Mucosa of rectum (tissue), 2 donors: ENCODE measurements around the gene FAM217A.

ENCODE experiments used
- H3K27ac ChIP-seq, 2 donors: one replicate each; pipeline ENCODE4 v1.7.0; 2013; ENCODE audit warnings: inconsistent platforms in 2 of 2, low read depth in 2 of 2, low read length in 2 of 2
- H3K27me3 ChIP-seq, 2 donors: one replicate each; pipeline ENCODE4 v1.7.0; 2013; ENCODE audit warnings: low read length in 2 of 2; ENCODE audit not compliant: control insufficient read depth in 2 of 2, insufficient read depth in 2 of 2
- H3K36me3 ChIP-seq, 2 donors: one replicate each; pipeline ENCODE4 v1.7.0; 2013; ENCODE audit warnings: low read length in 2 of 2; ENCODE audit not compliant: control insufficient read depth in 2 of 2, insufficient read depth in 2 of 2
- H3K4me1 ChIP-seq, 2 donors: one replicate each; pipeline ENCODE4 v1.7.0; 2013; ENCODE audit warnings: low read length in 2 of 2, mild to moderate bottlenecking in 1 of 2; ENCODE audit not compliant: control insufficient read depth in 2 of 2, insufficient read depth in 2 of 2
- H3K4me3 ChIP-seq, 2 donors: one replicate each; pipeline ENCODE4 v1.7.0; 2013; ENCODE audit warnings: low read length in 2 of 2
- H3K9ac ChIP-seq, 2 donors: one replicate each; pipeline ENCODE4 v1.7.0; 2013; ENCODE audit warnings: low read length in 2 of 2, low read depth in 1 of 2, mild to moderate bottlenecking in 1 of 2
- H3K9me3 ChIP-seq, 2 donors: one replicate each; pipeline ENCODE4 v1.7.0; 2013; ENCODE audit warnings: low read length in 2 of 2; ENCODE audit not compliant: control insufficient read depth in 2 of 2
- donor health status: healthy.
- donor health status: Normal muscosa, but diverticular disease.

FAM217A gene

DNA sequence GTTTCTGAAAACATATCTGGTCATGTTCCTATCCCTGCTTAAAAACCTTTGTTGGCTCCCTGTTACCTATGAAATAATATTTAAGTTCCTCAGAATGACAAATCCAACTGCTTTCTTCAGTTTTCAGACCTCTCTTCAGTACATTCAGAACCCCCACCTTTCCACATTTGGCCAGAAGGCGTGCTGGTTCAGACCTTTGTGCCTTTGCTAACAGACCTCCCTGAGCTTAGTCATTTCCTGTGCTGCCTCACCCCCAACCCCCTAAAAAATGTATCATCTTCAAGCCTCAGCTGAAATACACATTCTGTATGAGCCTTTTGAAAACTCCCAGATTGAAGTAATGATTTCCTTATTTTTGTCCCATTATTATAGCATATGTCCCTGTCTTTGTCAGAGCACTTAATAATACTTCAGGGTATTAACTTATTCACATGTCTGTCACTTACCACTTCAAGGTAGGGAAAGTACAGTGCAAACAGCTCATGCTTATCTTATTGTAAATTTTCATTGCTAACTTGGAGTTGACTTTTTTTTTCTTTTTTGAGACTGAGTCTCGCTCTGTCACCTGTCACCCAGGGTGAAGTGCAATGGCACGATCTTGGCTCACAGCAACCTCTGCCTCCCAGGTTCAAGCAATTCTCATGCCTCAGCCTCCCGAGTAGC lies 19.7 kb downstream of the FAM217A start:
- peaks cover 63 to 67% of the 10 kb centered on the region in 2 donors for H3K36me3 ChIP-seq
- H3K9me3 ChIP-seq, result no peaks in the 10 kb centered on the region
- H3K9ac ChIP-seq, result no peak overlapping the region
- no peak overlapping the region for H3K4me3 ChIP-seq
- peaks cover 0 to 2% of the 10 kb centered on the region in 2 donors for H3K4me1 ChIP-seq
- H3K27ac ChIP-seq, result no peak overlapping the region
- no peaks in the 10 kb centered on the region for H3K27me3 ChIP-seq

DNA sequence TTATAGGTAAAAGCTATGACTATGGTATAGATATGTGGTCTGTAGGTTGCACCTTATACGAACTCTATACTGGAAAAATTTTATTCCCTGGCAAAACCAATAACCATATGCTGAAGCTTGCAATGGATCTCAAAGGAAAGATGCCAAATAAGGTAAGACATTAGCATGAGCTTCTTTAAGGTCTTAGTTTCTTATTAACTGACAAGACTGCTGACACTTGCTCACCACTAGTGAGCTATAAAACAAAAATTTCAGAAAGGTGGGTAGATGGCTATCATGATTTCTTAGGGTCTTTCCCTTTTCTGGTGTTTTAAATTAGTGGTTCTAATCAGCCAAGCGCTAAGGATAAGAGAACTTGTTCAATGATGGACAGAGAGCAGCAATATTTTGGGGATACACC lies 21.9 kb downstream of the FAM217A start:
- no peak overlapping the region for H3K27ac ChIP-seq
- no peak overlapping the region for H3K4me3 ChIP-seq
- H3K4me1 ChIP-seq, result peaks cover 0 to 2% of the 10 kb centered on the region in 2 donors
- no peaks in the 10 kb centered on the region for H3K9me3 ChIP-seq
- H3K36me3 ChIP-seq, result peaks cover 64 to 68% of the 10 kb centered on the region in 2 donors
- no peak overlapping the region for H3K9ac ChIP-seq
- no peaks in the 10 kb centered on the region for H3K27me3 ChIP-seq

DNA sequence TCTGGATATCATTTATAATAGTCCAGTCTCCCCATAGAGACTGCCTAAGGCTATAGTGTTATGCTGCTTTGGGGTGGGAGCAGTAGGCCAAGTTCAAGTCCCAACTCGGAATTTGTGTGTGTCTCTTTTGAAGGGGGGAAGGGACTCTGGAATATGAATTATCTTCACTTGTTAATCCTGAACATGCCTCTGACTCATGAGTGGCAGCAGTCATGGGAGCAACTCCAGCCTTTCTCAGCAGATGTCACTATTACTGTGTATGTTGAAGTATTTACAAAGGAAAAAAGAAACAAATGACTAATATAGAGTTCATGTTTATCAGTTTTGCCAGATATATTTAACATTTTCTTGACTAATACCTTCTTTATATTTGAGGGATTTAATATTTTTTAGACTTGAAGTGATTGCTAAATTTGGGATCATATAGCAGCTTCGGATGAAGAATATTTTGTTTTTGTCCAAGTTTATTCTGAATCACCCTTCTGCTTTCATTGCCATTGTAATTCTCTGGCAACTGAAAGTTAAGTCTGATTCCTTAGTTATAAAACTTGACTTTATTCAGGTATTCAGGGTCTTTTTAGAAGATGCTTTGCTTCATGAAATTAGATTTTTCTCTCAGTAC lies 23.4 kb downstream of the FAM217A start:
- Histone ChIP-seq H3K36me3 (peaks cover 66 to 71% of the 10 kb centered on the region in 2 donors), H3K4me1 (peaks cover 0 to 2% of the 10 kb centered on the region in 2 donors), H3K9ac (no peak overlapping the region), H3K27ac (no peak overlapping the region), H3K27me3 (no peaks in the 10 kb centered on the region), H3K4me3 (no peak overlapping the region), H3K9me3 (no peaks in the 10 kb centered on the region)

DNA sequence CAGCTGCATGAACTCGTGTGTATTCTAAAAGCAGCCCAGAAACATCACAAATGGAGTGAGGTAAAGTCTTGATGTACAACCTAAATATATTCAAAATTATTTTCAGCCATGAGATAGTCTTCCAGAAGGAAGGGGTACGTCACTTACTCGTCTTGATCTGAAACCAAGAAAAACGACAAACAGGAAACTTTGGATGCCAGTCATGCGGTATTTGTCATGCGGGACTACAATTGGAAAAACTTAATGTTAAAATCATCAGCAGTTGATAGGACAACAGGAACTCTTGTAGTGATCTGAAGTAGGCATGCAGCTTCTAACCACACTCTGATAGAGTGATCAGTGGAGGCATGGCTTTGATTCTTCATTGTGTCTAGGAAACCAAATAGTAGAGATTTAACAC lies 29.7 kb downstream of the FAM217A start:
- Histone ChIP-seq H3K9me3 (no peaks in the 10 kb centered on the region), H3K9ac (no peak overlapping the region), H3K36me3 (peaks cover 66 to 72% of the 10 kb centered on the region in 2 donors), H3K4me1 (no peaks in the 10 kb centered on the region), H3K4me3 (no peak overlapping the region), H3K27ac (no peak overlapping the region), H3K27me3 (no peaks in the 10 kb centered on the region)

DNA sequence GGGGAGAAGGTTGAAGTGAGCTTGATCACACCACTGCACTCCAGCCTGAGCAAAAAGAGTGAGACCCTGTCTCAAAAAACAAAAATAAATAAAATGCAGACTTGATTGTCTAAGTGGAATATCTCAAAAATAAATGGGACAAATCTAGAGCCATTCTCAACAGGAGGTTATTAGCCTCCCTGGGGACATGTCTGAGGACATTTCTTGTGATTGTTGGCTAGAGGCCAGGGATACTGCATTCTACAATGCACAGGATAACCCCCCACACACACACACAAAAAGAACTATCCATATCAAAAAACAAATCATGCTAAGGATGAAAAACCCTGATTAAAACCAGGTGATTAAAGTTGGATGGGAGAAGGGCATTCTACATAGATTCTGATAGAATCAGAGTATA lies 37.5 kb downstream of the FAM217A start:
- H3K4me1 ChIP-seq, result no peaks in the 10 kb centered on the region
- no peaks in the 10 kb centered on the region for H3K9me3 ChIP-seq
- peaks cover 71 to 72% of the 10 kb centered on the region in 2 donors for H3K36me3 ChIP-seq
- no peaks in the 10 kb centered on the region for H3K27me3 ChIP-seq
- H3K9ac ChIP-seq, result no peak overlapping the region
- no peak overlapping the region for H3K27ac ChIP-seq
- H3K4me3 ChIP-seq, result no peak overlapping the region

DNA sequence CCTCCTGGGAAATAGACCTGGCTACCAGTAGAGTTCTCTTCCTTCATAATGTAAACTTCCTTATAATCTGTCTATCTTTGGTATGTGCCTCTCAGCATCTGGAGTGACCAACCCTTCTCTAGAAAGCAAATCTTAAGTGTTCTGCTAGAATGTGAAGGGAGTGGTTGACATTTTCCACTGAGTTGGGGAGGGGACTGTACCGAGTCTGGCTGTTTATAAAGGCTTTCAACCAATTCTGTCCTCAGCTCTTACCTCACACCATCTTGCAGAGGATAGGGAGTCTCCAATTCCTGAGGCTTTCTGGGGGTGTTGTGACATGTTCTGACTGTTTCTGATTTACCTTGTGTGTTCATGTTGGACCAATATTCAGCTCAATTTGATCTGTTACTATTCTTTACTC lies 39.6 kb downstream of the FAM217A start:
- H3K4me3 ChIP-seq, result no peak overlapping the region
- no peaks in the 10 kb centered on the region for H3K27me3 ChIP-seq
- H3K9ac ChIP-seq, result no peak overlapping the region
- H3K36me3 ChIP-seq, result peaks cover 62 to 63% of the 10 kb centered on the region in 2 donors
- H3K4me1 ChIP-seq, result no peaks in the 10 kb centered on the region
- H3K9me3 ChIP-seq, result no peaks in the 10 kb centered on the region
- H3K27ac ChIP-seq, result no peak overlapping the region

DNA sequence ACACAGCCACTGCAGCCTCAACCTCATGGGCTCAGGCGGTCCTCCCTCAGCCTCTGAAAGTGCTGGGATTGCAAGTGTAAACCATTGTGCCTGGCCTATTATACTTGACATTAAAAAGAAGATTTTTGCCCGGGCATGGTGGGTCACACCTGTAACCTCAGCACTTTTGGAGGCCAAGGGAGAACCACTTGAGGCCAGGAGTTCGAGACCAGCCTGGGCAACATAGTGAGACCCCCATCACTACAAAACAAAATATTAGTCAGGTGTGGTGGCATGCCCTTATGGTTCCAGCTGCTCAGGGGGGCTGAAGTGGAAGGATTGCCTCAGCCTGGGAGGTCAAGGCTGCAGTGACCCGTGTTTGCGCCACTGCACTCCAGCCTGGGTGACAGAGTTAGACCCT lies 42.4 kb downstream of the FAM217A start:
- Histone ChIP-seq H3K27me3 (no peaks in the 10 kb centered on the region), H3K27ac (no peak overlapping the region), H3K4me3 (no peak overlapping the region), H3K9ac (no peak overlapping the region), H3K36me3 (peaks cover 44 to 47% of the 10 kb centered on the region in 2 donors), H3K9me3 (no peaks in the 10 kb centered on the region), H3K4me1 (no peaks in the 10 kb centered on the region)

DNA sequence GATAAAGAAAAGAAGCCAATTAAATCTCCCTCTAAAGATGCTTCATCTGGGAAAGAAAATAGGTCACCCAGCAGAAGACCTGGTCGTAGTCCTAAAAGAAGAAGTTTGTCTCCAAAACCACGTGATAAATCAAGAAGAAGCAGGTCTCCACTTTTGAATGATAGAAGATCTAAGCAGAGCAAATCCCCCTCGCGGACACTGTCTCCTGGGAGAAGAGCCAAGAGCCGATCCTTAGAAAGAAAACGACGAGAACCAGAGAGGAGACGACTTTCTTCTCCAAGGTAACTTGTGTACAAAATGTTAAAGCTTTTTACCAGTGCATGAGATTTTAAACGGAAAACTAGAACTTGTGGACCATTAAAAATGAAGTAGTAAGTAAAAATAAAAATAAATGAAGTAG lies 46.5 kb downstream of the FAM217A start:
- Histone ChIP-seq H3K9ac (no peak overlapping the region), H3K9me3 (no peaks in the 10 kb centered on the region), H3K36me3 (peaks cover 16 to 17% of the 10 kb centered on the region in 2 donors), H3K4me3 (no peak overlapping the region), H3K27ac (no peak overlapping the region), H3K4me1 (no peaks in the 10 kb centered on the region), H3K27me3 (no peaks in the 10 kb centered on the region)

DNA sequence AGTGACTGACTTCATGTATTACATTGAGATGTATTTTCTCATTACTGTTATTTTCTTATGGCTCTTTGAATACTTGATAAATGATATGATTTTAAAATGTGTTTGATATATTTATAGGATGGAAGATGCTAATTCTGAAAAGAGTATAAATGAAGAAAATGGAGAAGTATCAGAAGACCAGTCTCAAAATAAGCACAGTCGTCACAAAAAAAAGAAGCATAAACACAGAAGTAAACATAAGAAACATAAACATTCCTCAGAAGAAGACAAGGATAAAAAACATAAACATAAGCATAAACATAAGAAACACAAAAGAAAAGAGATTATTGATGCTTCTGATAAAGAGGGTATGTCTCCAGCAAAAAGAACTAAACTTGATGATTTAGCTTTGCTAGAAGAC lies 47.5 kb downstream of the FAM217A start:
- Histone ChIP-seq H3K27ac (no peak overlapping the region), H3K4me3 (no peak overlapping the region), H3K27me3 (no peaks in the 10 kb centered on the region), H3K36me3 (peaks cover 11 to 14% of the 10 kb centered on the region in 2 donors), H3K9ac (no peak overlapping the region), H3K9me3 (no peaks in the 10 kb centered on the region), H3K4me1 (no peaks in the 10 kb centered on the region)

DNA sequence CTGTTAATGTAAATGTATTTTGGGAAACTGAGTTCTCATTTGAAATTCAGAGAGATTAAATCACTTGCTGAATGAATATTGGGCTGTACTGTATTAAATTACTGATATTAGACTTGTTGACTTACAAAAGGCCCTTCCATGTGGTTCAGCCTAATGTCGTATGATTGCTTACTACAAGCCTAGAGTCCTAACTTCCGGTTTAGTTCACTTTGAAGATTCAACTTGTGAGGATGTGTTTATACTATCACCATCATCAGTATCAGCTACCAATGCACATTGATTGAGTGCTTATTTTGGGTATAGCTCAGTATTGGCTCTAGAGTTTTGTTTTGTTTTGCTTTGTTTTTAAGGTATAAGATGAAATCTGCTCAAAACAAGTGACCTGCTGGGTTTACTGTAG lies 48.3 kb downstream of the FAM217A start:
- H3K4me1 ChIP-seq, result no peaks in the 10 kb centered on the region

More for the DNA sequence above, 48.3 kb downstream of the FAM217A start:
- H3K9me3 ChIP-seq, result no peaks in the 10 kb centered on the region
- no peak overlapping the region for H3K4me3 ChIP-seq
- H3K36me3 ChIP-seq, result peaks cover 11 to 14% of the 10 kb centered on the region in 2 donors
- H3K27ac ChIP-seq, result no peak overlapping the region
- no peak overlapping the region for H3K9ac ChIP-seq
- no peaks in the 10 kb centered on the region for H3K27me3 ChIP-seq
